HepG2 (cell line): Measurements from ENCODE around the gene SMAD6. TPM values are rescaled to one million over a fixed set of nuclear protein-coding genes. Genes with fewer than 3 reads are reported as not detected.

Experiments used
- ATAC-seq: fragments of 200-7000 bp; cut with Tn5 transposase; 3 replicates; pipeline ENCODE4 v1.9.1; 2020; ENCODE audit warnings: mild to moderate bottlenecking, moderate library complexity
- BruUV-seq: library from RNA; stranded (reverse); fragments of 400-500 nt; replicated peaks from 2 replicates; lab custom pipeline; 2021; lab: Mats Ljungman, UMichigan
- CTCF ChIA-PET: fragments of 300-600 bp; formaldehyde crosslinking; extraction: SDS; loops from one replicate; lab custom pipeline; 2021; ENCODE audit warnings: low total read pairs, inconsistent platforms, low intra/inter-chr PET ratio; lab: Yijun Ruan, JAX
- POLR2A ChIA-PET: fragments of 350-600 bp; sonication (Branson Sonifier 250); formaldehyde crosslinking; loops from one replicate; lab custom pipeline; 2020; ENCODE audit warnings: antibody characterized with exemption, inconsistent platforms; lab: Yijun Ruan, JAX
- DNase-seq: peaks from one replicate; pipeline ENCODE4 v3.0.0-alpha.2; 2015; ENCODE audit warnings: low spot score
- FAIRE-seq: peaks from 3 replicates; lab custom pipeline; 2011; peaks lifted over from hg19 to GRCh38; lab: Jason Lieb, UNC
- H2AFZ ChIP-seq: one replicate; pipeline ENCODE4 v1.6.1; 2011; ENCODE audit warnings: low read length, inconsistent platforms
- H3K27ac ChIP-seq: fragments of 300-600 bp; 3 replicates; pipeline ENCODE4 v1.8.0; 2011; ENCODE audit warnings: mixed run types, mild to moderate bottlenecking, mixed read lengths, low read length, inconsistent platforms; ENCODE audit not compliant: insufficient read depth; ENCODE audit errors: extremely low read length
- H3K27me3 ChIP-seq, 2 experiments: fragments of 200-600 bp in 1 of 2; 2 replicates in 1 of 2; 3 replicates in 1 of 2; pipeline versions ENCODE4 v1.6.0 to v1.8.0; 2011; ENCODE audit warnings: low read length in 2 of 2, mild to moderate bottlenecking in 2 of 2, moderate library complexity in 2 of 2, inconsistent platforms in 1 of 2; ENCODE audit not compliant: insufficient read depth in 2 of 2, control insufficient read depth in 1 of 2
- H3K36me3 ChIP-seq, 2 experiments: fragments of 200-600 bp in 1 of 2; replicated peaks in 1 of 2; 2 replicates in 1 of 2; 3 replicates in 1 of 2; pipeline versions ENCODE4 v1.5.1 to v1.8.0; 2011; ENCODE audit warnings: low read length in 2 of 2, inconsistent platforms in 1 of 2; ENCODE audit not compliant: insufficient read depth in 2 of 2, control insufficient read depth in 1 of 2
- H3K4me1 ChIP-seq: 2 replicates; pipeline ENCODE4 v1.5.1; 2012; ENCODE audit warnings: low read length, inconsistent platforms; ENCODE audit not compliant: insufficient read depth
- H3K4me2 ChIP-seq: 2 replicates; pipeline ENCODE4 v1.6.0; 2011; ENCODE audit warnings: low read depth, low read length, inconsistent platforms
- H3K4me3 ChIP-seq, 3 experiments: fragments of 200-600 bp in 1 of 3; sonication (generic), shearing (Covaris generic) in 1 of 3; replicated peaks in 1 of 3; 2 replicates each; pipeline ENCODE4 v1.5.1; 2011 to 2016; ENCODE audit warnings: low read length in 3 of 3, inconsistent platforms in 2 of 3, low read depth in 2 of 3, mild to moderate bottlenecking in 2 of 3, control low read depth in 1 of 3, mixed read lengths in 1 of 3; ENCODE audit not compliant: insufficient read depth in 1 of 3
- H3K79me2 ChIP-seq: one replicate; pipeline ENCODE4 v1.6.1; 2011; ENCODE audit warnings: low read length, inconsistent platforms; ENCODE audit not compliant: insufficient read depth
- H3K9ac ChIP-seq: 2 replicates; pipeline ENCODE4 v1.6.0; 2011; ENCODE audit warnings: mild to moderate bottlenecking, low read depth, low read length, inconsistent platforms; ENCODE audit not compliant: insufficient read depth
- H3K9me3 ChIP-seq: 2 replicates; pipeline ENCODE4 v1.5.1; 2012; ENCODE audit warnings: mild to moderate bottlenecking, low read length
- H4K20me1 ChIP-seq: 2 replicates; pipeline ENCODE4 v1.6.0; 2011; ENCODE audit warnings: inconsistent platforms, mild to moderate bottlenecking, low read length, moderate library complexity; ENCODE audit not compliant: insufficient read depth
- ATF3 ChIP-seq: sonication (generic); formaldehyde crosslinking; IDR thresholded peaks from 2 replicates; pipeline ENCODE4 v1.4.0; 2020; ENCODE audit warnings: missing genetic modification reagents
- CBX1 ChIP-seq: IDR thresholded peaks from one replicate; pipeline ENCODE4 v1.6.1; 2016; ENCODE audit warnings: antibody characterized with exemption, low read depth
- KDM3A ChIP-seq: IDR thresholded peaks from 2 replicates; pipeline ENCODE4 v1.6.1; 2018; ENCODE audit warnings: low read depth, missing compliant biosample characterization
- NCOA2 ChIP-seq: sonication (generic); formaldehyde crosslinking; IDR thresholded peaks from 2 replicates; pipeline ENCODE4 v1.8.0; 2022; ENCODE audit warnings: inconsistent platforms
- NCOR1 ChIP-seq: fragments of 200-600 bp; sonication (generic); IDR thresholded peaks from 2 replicates; pipeline ENCODE4 v1.7.0; 2017; ENCODE audit warnings: antibody characterized with exemption, low read length, borderline replicate concordance
- ZKSCAN5 ChIP-seq: sonication (generic); formaldehyde crosslinking; IDR thresholded peaks from 2 replicates; pipeline ENCODE4 v1.5.1; 2020; ENCODE audit warnings: mild to moderate bottlenecking, missing genetic modification reagents
- ZNF713 ChIP-seq: sonication (generic); formaldehyde crosslinking; IDR thresholded peaks from 2 replicates; pipeline ENCODE4 v1.4.0; 2020; ENCODE audit warnings: mild to moderate bottlenecking, missing genetic modification reagents
- ZNF766 ChIP-seq: sonication (generic); formaldehyde crosslinking; IDR thresholded peaks from 2 replicates; pipeline ENCODE4 v1.5.0; 2020; ENCODE audit warnings: missing genetic modification reagents, borderline replicate concordance
- ZNF816 ChIP-seq: sonication (generic); formaldehyde crosslinking; IDR thresholded peaks from 2 replicates; pipeline ENCODE4 v1.8.0; 2022; ENCODE audit warnings: missing genetic modification reagents, mild to moderate bottlenecking, borderline replicate concordance
- WGBS: methylation state at CpG from one replicate; pipeline ENCODE4 v1.1.6; 2017; ENCODE audit warnings: low lambda C conversion rate; 5-methylcytosine and 5-hydroxymethylcytosine counted together
- in situ Hi-C: cut with HindIII; loops from 2 replicates; pipeline ENCODE4 v1.10.0; 2017; ENCODE audit warnings: low pct_unique_long_range_greater_than_20kb; ENCODE audit not compliant: extremely low pct_ligation_motif_present
- intact Hi-C: fragments of 100-400 bp; cut with micrococcal nuclease; formaldehyde crosslinking; loops from one replicate; pipeline ENCODE4 v1.10.0; 2022; ENCODE audit not compliant: unreplicated experiment
- polyA plus RNA-seq, 8 experiments: library from polyadenylated mRNA; depleted of rRNA in 3 of 8; stranded (reverse) in 7 of 8; unstranded in 1 of 8; fragments of >200 nt; fragmentation: Illumina TruSeq in 4 of 8; extraction: Trizol in 4 of 8; gene quantifications; 2 replicates each; pipeline versions ENCODE4 v1.2.1 to v1.2.3, GENCODE V29; 2011 to 2016; ENCODE audit warnings: low read depth in 4 of 8, missing spikeins in 1 of 8, mixed read lengths in 1 of 8; ENCODE audit not compliant: insufficient read depth in 1 of 8
- total RNA-seq, 5 experiments: library from RNA; depleted of rRNA; stranded (reverse); fragments of >200 nt; fragmentation: Illumina TruSeq; extraction: Trizol; gene quantifications; 2 replicates each; pipeline ENCODE4 v1.2.3, GENCODE V29; 2016; ENCODE audit warnings: low read depth in 1 of 5
- TF ChIP-seq, protein P1 (sequence below): sonication (generic); formaldehyde crosslinking; IDR thresholded peaks from 2 replicates; pipeline ENCODE4 v1.8.0; 2022; ENCODE audit warnings: mild to moderate bottlenecking, missing genetic modification reagents, moderate library complexity
- TF ChIP-seq, protein P2 (sequence below): sonication (generic); formaldehyde crosslinking; IDR thresholded peaks from 2 replicates; pipeline ENCODE4 v1.5.0; 2020; ENCODE audit warnings: mild to moderate bottlenecking, missing genetic modification reagents

SMAD6 gene
- total and polyA plus RNA-seq, 2 of the 13 experiments (the other 11 are each of a cell fraction or from before 2014, with no cell fraction given): 3.3 to 4.4 TPM

DNA sequence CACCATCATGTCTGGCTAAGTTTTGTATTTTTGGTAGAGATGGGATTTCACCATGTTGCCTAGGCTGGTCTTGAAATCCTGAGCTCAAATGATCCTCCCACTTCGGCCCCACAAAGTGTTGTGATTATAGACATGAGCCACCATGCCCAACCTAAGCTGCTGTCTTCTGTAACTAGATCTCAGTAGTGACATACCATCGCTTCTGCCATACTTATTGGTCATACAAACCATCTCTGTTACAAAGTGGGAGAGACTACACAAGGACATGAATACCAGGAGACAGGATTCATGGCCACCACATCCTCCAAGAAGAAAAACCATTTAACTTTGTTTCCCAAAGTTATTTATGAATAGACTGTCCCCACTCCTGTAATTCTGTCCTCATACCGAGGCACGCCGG lies 81.3 kb downstream of the SMAD6 start:
- no peaks in the 10 kb centered on the region for H3K27me3 ChIP-seq
- no peak overlapping the region for H3K4me2 ChIP-seq
- ChIA-PET POLR2A (interaction anchor here (1.0 kb wide), 1 partner anchor 10 kb away, joined by 3 read pairs; no protein-coding TSS in a partner anchor), CTCF (no interaction called here)
- 100% methylated on average over 4 of the region's 5 CpGs for WGBS
- no peak overlapping the region for H3K27ac ChIP-seq
- no peak for ATAC-seq
- TF ChIP-seq NCOA2 (CRISPR knock-in tag) (no peak), ATF3 (CRISPR knock-in tag) (no peak), ZKSCAN5 (CRISPR knock-in tag) (no peak), CBX1 (no peak), ZNF816 (CRISPR knock-in tag) (no peak), ZNF766 (CRISPR knock-in tag) (no peak), NCOR1 (no peak), ZNF713 (CRISPR knock-in tag) (no peak), KDM3A (CRISPR knock-in tag) (no peak)
- TF ChIP-seq, protein P1, sequence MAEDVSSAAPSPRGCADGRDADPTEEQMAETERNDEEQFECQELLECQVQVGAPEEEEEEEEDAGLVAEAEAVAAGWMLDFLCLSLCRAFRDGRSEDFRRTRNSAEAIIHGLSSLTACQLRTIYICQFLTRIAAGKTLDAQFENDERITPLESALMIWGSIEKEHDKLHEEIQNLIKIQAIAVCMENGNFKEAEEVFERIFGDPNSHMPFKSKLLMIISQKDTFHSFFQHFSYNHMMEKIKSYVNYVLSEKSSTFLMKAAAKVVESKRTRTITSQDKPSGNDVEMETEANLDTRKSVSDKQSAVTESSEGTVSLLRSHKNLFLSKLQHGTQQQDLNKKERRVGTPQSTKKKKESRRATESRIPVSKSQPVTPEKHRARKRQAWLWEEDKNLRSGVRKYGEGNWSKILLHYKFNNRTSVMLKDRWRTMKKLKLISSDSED (CRISPR knock-in tag): no peak
- TF ChIP-seq, protein P2, sequence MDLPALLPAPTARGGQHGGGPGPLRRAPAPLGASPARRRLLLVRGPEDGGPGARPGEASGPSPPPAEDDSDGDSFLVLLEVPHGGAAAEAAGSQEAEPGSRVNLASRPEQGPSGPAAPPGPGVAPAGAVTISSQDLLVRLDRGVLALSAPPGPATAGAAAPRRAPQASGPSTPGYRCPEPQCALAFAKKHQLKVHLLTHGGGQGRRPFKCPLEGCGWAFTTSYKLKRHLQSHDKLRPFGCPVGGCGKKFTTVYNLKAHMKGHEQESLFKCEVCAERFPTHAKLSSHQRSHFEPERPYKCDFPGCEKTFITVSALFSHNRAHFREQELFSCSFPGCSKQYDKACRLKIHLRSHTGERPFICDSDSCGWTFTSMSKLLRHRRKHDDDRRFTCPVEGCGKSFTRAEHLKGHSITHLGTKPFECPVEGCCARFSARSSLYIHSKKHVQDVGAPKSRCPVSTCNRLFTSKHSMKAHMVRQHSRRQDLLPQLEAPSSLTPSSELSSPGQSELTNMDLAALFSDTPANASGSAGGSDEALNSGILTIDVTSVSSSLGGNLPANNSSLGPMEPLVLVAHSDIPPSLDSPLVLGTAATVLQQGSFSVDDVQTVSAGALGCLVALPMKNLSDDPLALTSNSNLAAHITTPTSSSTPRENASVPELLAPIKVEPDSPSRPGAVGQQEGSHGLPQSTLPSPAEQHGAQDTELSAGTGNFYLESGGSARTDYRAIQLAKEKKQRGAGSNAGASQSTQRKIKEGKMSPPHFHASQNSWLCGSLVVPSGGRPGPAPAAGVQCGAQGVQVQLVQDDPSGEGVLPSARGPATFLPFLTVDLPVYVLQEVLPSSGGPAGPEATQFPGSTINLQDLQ (CRISPR knock-in tag): no peak
- BruUV-seq: no TSS peak
- no peak overlapping the region for H3K9ac ChIP-seq
- no peak overlapping the region for H2AFZ ChIP-seq
- peaks cover 31% of the 10 kb centered on the region for H3K4me1 ChIP-seq
- H3K4me3 ChIP-seq: no peak overlapping the region
- DNase-seq: no peak
- peaks cover 0 to 2% of the 10 kb centered on the region in 2 experiments; a peak in 1 of 5 replicates for H3K36me3 ChIP-seq
- no peaks in the 10 kb centered on the region for H3K79me2 ChIP-seq
- in situ Hi-C loops: loop anchor here (10.0 kb wide), 1 partner anchor 61 kb away; no protein-coding TSS in a partner anchor
- H3K9me3 ChIP-seq: no peaks in the 10 kb centered on the region
- H4K20me1 ChIP-seq: no peaks in the 10 kb centered on the region
- intact Hi-C loops: no loop called here
- no peak for FAIRE-seq
